GM23338 (cell line): Measurements from ENCODE around the gene NKAPD1. TPM values are rescaled to one million over a fixed set of nuclear protein-coding genes. Genes with fewer than 3 reads are reported as not detected.

Experiments used
- ATAC-seq: fragments of 200-7000 bp; cut with Tn5 transposase; 3 replicates; pipeline ENCODE4 v1.9.1; 2020
- DNase-seq: peaks from one replicate; pipeline ENCODE4 v3.0.0-alpha.2; 2015; ENCODE audit warnings: low spot score
- H2AFZ ChIP-seq: fragments of 200-600 bp; sonication (generic); 2 replicates; pipeline ENCODE4 v1.8.0; 2016; ENCODE audit warnings: antibody characterized with exemption, mild to moderate bottlenecking, moderate library complexity
- H3F3A ChIP-seq: fragments of 200-600 bp; sonication (generic); replicated peaks from 2 replicates; pipeline ENCODE4 v1.8.0; 2017; ENCODE audit warnings: antibody characterized with exemption, mixed run types, low read depth
- H3K27ac ChIP-seq: fragments of 200-600 bp; sonication (generic); 2 replicates; pipeline ENCODE4 v1.6.1; 2016; ENCODE audit warnings: low read depth
- H3K27me3 ChIP-seq: fragments of 200-600 bp; sonication (generic); 2 replicates; pipeline ENCODE4 v1.8.0; 2016; ENCODE audit warnings: mild to moderate bottlenecking, mixed run types, moderate library complexity; ENCODE audit not compliant: insufficient read depth
- H3K36me3 ChIP-seq: fragments of 200-600 bp; sonication (generic); 2 replicates; pipeline ENCODE4 v1.8.0; 2016; ENCODE audit warnings: mild to moderate bottlenecking; ENCODE audit not compliant: insufficient read depth
- H3K4me1 ChIP-seq: fragments of 200-600 bp; sonication (generic); 2 replicates; pipeline ENCODE4 v1.8.0; 2016; ENCODE audit warnings: mild to moderate bottlenecking, moderate library complexity; ENCODE audit not compliant: insufficient read depth
- H3K4me2 ChIP-seq: fragments of 200-600 bp; sonication (generic); 2 replicates; pipeline ENCODE4 v1.7.1; 2017; ENCODE audit warnings: mixed run types
- H3K4me3 ChIP-seq: fragments of 200-600 bp; sonication (generic); 2 replicates; pipeline ENCODE4 v1.6.1; 2016; ENCODE audit warnings: mixed run types
- H3K79me2 ChIP-seq: fragments of 200-600 bp; sonication (generic); replicated peaks from 2 replicates; pipeline ENCODE4 v1.8.0; 2017; ENCODE audit warnings: mild to moderate bottlenecking; ENCODE audit not compliant: insufficient read depth
- H3K9me2 ChIP-seq: fragments of 200-600 bp; sonication (generic); 2 replicates; pipeline ENCODE4 v1.8.0; 2017; ENCODE audit not compliant: insufficient read depth
- H4K20me1 ChIP-seq: fragments of 200-600 bp; sonication (generic); replicated peaks from 2 replicates; pipeline ENCODE4 v1.8.0; 2017; ENCODE audit warnings: mild to moderate bottlenecking; ENCODE audit not compliant: insufficient read depth
- H3K27ac Mint-ChIP-seq: 2 replicates; pipeline ENCODE4 v1.8.0; 2020; ENCODE audit warnings: inconsistent platforms, mild to moderate bottlenecking, moderate library complexity, mixed read lengths
- H3K27me3 Mint-ChIP-seq: 3 replicates; pipeline ENCODE4 v1.8.0; 2022; ENCODE audit warnings: low read depth, mild to moderate bottlenecking, moderate library complexity, mixed read lengths, inconsistent platforms; ENCODE audit not compliant: insufficient read depth, poor library complexity
- H3K36me3 Mint-ChIP-seq: 3 replicates; pipeline ENCODE4 v1.8.0; 2021; ENCODE audit warnings: low read depth, mild to moderate bottlenecking, inconsistent platforms, moderate library complexity, mixed read lengths
- H3K4me1 Mint-ChIP-seq: 3 replicates; pipeline ENCODE4 v1.8.0; 2020; ENCODE audit warnings: mild to moderate bottlenecking, inconsistent platforms, mixed read lengths
- H3K4me3 Mint-ChIP-seq: 3 replicates; pipeline ENCODE4 v1.8.0; 2021; ENCODE audit warnings: moderate library complexity, mild to moderate bottlenecking, inconsistent platforms, mixed read lengths
- H3K9me3 Mint-ChIP-seq: 3 replicates; pipeline ENCODE4 v1.8.0; 2020; ENCODE audit warnings: moderate library complexity, mild to moderate bottlenecking, inconsistent platforms, mixed read lengths
- CREB1 ChIP-seq: fragments of 250-450 bp; sonication (Bioruptor Pico); IDR thresholded peaks from 2 replicates; pipeline ENCODE4 v1.5.0; 2020; ENCODE audit warnings: low read depth, mild to moderate bottlenecking, moderate library complexity
- EZH2 ChIP-seq: fragments of 200-600 bp; sonication (generic); IDR thresholded peaks from one replicate; pipeline ENCODE4 v1.8.0; 2017; ENCODE audit warnings: antibody characterized with exemption, mild to moderate bottlenecking, low read depth; ENCODE audit not compliant: unreplicated experiment
- JUNB ChIP-seq: IDR thresholded peaks from one replicate; pipeline ENCODE4 v1.6.1; 2016; ENCODE audit warnings: antibody characterized with exemption; ENCODE audit not compliant: unreplicated experiment
- NANOG ChIP-seq: IDR thresholded peaks from 2 replicates; pipeline ENCODE4 v1.6.1; 2016; ENCODE audit warnings: antibody characterized with exemption, borderline replicate concordance
- POLR2AphosphoS5 ChIP-seq: IDR thresholded peaks from 2 replicates; pipeline ENCODE4 v1.6.1; 2016; ENCODE audit warnings: antibody characterized with exemption, low read depth
- ZNF462 ChIP-seq: fragments of 250-450 bp; sonication (Bioruptor Pico); IDR thresholded peaks from 2 replicates; pipeline ENCODE4 v1.5.0; 2020; ENCODE audit warnings: mild to moderate bottlenecking, moderate library complexity
- polyA plus RNA-seq: library from polyadenylated mRNA; unstranded; fragments of >200 nt; fragmentation: Nextera tagmentation; extraction: Ambion mirVana; gene quantifications from 2 replicates; pipeline ENCODE4 v1.2.1, GENCODE V29; 2016
- total RNA-seq: library from RNA; depleted of rRNA; stranded (reverse); fragments of >200 nt; shearing (Covaris generic); gene quantifications from 2 replicates; pipeline ENCODE4 v1.2.3, GENCODE V29; 2014

The NKAPD1 gene
- total and polyA plus RNA-seq, 2 experiments from 2014 or later, result 14.6 to 40.6 TPM

GRCh38 chr11:112106070-112106469, 32.0 kb downstream of the NKAPD1 start:
- Mint-ChIP-seq H3K4me1 (no peaks in the 10 kb centered on the region), H3K27me3 (no peaks in the 10 kb centered on the region), H3K27ac (no peak overlapping the region), H3K4me3 (no peak overlapping the region), H3K36me3 (no peaks in the 10 kb centered on the region), H3K9me3 (no peaks in the 10 kb centered on the region)
- Histone ChIP-seq H2AFZ (no peak overlapping the region), H3K4me2 (no peak overlapping the region), H4K20me1 (no peaks in the 10 kb centered on the region), H3K4me3 (no peak overlapping the region), H3K4me1 (no peaks in the 10 kb centered on the region), H3K79me2 (no peaks in the 10 kb centered on the region), H3K9me2 (no peaks in the 10 kb centered on the region), H3F3A (no peaks in the 10 kb centered on the region), H3K27me3 (no peaks in the 10 kb centered on the region), H3K36me3 (no peaks in the 10 kb centered on the region), H3K27ac (no peak overlapping the region)
- ATAC-seq (no peak), DNase-seq (no peak)
- TF ChIP-seq JUNB (no peak), POLR2AphosphoS5 (no peak), CREB1 (CRISPR knock-in tag) (no peak), ZNF462 (CRISPR knock-in tag) (no peak), NANOG (no peak), EZH2 (no peak)
